DMS114 treated with DMSO at 0.1 percent for 48 hours (cell line): ENCODE measurements around the gene RTBDN.
"Not testable (repeated sequence)": the region's sequence is repeated elsewhere in the genome, so short reads cannot be mapped to it uniquely, and the experiment has no call there.

ENCODE experiments used
- DNase-seq: peaks from one replicate; lab custom pipeline; 2025; ENCODE audit not compliant: unreplicated experiment; lab: John Stamatoyannopoulos, UW

RTBDN gene

DNA sequence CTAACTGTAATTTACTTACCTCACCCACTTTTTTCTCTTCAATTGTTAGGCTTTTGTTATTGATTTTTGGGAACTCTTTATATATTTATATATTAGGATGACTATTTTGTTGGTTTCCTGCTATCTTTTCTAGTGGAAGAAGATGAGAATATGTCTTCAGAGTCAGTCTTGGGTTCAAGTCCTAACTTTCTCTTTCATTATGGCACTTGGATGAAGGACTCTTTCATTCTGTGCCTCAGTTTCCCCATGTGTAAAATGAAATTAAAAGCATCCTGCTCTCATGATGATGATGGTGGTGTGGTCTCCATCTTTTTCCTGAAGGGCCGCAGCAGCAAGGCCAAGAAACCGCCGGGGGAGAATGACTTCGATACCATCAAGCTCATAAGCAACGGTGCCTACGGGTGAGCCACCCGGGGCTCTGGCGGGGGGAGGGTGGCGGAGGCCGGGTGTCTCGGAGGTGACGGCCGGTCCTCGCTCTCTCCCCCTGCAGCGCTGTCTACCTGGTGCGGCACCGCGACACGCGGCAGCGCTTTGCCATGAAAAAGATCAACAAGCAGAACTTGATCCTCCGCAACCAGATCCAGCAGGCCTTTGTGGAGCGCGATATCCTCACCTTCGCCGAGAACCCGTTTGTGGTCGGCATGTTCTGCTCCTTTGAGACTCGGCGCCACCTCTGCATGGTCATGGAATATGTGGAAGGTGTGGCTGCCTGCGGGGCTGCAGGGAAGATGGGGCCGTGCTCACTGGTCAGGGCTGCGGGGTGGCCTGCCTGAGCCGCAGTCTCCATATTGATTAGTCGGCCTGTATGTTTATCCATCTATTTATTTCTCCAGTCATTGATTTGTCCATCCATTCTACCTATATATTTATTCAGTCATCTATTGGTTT is 23.9 kb upstream of the RTBDN start:
- DNase-seq: no peak

DNA sequence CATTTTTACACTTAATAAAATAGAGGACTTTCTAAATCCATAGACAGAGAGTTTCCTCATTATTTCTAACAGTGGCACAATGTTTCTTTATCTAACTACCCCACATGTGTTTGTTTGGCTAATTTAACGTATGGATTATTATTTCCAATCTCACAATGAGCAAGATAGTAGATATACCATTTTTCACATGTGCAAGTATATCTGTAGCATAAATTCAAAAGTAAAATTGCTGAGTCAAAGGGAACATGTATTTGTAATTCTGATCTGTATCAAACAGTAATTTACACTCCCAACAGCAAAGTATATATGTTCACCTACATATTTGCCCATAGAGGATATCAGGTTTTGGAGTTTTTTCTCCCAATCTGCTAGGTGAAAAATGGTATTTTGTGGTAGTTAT is 22.3 kb upstream of the RTBDN start:
- DNase-seq: no peak

DNA sequence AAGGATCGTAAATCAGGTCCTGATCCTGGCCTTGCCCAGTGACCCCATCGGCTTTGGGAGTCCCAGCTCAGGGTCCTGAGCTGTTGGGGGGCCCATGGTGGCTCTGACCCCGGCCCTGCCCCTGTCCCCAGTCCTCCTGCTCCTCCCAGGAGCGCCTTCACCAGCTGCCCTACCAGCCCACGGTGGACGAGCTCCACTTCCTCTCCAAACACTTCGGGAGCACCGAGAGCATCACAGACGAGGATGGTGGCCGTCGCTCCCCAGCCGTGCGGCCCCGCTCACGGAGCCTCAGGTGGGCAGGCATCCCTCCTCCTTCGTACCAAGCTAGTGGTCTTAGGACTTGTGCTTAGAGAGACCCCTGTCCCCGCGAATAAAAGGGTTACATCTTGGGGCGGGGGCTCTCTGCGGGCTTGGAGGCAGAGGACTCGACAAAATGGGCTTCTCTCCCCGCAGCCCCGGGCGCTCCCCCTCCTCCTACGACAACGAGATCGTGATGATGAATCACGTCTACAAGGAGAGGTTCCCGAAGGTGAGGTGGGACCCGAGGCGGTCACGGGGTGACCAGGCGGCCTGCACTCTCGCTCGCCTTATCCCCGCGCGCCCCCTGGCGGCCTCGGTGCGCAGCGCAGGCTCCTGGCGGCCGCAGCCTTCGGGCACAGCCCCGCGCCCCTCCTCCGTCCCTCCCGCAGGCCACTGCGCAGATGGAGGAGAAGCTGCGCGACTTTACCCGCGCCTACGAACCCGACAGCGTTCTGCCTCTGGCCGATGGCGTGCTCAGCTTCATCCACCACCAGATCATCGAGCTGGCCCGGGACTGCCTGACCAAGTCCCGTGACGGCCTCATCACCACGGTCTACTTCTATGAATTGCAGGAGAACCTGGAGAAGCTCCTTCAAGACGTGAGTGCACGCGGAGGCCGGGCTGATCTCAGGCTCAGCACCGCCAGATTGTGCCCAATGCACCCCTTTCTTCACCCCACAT is 13.1 kb upstream of the RTBDN start:
- no peak for DNase-seq

DNA sequence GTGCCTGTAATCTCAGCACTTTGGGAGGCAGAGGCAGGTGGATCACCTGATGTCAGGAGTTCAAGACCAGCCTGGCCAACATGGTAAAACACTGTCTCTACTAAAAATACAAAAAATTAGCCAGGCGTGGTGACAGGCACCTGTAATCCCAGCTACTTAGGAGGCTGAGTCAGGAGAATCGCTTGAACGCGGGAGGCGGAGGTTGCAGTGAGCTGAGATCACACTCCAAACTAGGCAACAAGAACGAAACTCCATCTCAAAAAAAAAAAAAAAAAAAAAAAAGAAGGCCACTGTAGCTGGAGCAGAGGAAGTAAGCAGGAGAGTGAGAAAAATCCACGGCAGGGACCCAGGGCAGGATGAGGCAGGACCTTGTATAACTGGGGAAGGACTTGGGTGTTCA is 12.2 kb upstream of the RTBDN start:
- not testable (repeated sequence) for DNase-seq

DNA sequence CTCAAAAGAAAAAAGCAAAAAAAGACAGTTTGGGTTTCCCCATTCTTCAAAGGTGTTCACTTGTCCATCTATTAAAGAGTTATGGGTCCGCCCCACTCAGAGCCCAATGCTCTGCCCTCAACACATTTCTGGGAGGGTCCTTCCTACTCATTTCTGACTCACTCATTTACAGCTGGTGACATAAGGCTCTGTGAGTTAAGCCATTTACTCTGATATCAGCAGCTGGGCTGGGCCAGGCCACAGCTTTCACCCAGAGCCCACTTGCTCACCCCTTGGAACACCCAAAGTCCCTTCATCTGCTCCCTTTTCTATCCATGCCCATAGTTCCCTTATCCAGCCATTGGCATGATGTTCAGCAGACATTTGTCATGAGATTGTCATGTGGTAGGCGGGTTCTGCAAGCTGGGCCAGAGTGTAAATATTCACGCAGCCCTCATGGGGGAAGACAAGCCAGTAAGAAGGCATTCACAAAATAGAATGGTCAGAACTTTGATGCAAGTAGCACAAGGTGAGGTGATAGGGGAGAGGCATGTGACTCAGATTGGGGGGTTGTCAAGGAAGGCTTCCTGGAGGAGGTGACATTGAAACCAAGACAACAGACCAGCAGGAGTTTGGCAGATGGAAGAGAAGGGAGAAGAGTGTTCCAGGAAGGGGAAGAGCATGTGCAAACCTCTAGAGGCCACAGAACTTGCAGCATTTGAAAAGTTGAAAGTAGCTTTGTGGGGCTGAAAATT is 9.8 kb upstream of the RTBDN start:
- DNase-seq: no peak

DNA sequence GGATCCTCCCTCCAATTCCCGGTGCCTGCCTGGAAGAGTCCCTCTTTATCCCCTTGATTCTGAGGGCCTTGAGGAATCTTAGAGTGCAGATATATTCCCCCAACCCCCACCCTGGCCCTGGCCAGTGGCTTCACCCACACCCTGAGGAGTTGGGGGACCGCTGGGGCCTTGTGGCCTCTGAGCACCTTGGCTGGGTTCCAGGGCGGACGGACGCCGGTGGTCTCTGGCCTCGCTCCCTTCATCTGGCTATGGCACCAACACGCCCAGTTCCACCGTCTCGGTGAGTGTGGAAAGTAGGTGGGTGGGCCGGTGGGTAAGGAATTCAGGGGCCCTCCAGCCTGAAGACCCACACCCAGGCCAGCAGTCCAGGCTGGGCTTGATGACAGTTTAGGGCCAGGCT is 8.9 kb upstream of the RTBDN start:
- DNase-seq: no peak

DNA sequence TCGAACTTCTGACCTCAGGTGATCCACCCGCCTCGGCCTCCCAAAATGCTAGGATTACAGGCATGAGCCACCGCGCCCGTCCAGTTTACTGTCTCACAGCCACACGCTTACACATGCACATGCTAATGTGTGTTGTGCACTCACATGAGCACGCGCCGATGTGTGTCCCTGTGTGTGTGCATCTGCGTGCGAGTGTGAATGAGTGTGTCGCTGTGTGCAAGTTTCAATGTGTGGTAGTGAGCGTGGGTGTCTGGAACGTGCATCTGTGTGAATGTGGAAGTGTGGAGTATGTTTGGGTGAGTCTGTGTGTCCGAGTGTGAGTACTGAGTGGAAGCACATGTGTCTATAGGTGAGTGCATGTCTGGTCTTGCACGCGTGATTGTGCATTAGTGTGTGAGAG is 8.1 kb upstream of the RTBDN start:
- DNase-seq: no peak

DNA sequence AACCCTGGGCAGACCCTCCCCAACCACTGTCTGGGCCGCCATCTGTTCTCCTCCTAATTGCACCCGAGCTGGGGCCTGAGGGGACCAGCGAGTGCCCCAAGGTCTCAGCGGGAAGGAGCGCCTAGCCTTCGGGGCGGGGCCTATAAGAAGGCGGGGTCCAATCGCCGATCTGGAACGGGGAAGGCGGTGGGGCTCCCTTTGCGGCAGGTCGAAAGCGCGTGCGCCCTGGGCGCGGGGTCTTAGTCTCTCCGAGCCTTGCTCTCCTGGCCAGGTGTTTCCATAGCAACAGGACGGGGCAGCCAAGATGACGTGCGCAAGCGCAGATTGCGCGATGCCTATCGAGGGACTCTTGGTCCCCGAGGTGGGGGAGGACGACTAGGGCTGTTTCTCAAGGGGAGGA is 6.7 kb upstream of the RTBDN start:
- DNase-seq: no peak

DNA sequence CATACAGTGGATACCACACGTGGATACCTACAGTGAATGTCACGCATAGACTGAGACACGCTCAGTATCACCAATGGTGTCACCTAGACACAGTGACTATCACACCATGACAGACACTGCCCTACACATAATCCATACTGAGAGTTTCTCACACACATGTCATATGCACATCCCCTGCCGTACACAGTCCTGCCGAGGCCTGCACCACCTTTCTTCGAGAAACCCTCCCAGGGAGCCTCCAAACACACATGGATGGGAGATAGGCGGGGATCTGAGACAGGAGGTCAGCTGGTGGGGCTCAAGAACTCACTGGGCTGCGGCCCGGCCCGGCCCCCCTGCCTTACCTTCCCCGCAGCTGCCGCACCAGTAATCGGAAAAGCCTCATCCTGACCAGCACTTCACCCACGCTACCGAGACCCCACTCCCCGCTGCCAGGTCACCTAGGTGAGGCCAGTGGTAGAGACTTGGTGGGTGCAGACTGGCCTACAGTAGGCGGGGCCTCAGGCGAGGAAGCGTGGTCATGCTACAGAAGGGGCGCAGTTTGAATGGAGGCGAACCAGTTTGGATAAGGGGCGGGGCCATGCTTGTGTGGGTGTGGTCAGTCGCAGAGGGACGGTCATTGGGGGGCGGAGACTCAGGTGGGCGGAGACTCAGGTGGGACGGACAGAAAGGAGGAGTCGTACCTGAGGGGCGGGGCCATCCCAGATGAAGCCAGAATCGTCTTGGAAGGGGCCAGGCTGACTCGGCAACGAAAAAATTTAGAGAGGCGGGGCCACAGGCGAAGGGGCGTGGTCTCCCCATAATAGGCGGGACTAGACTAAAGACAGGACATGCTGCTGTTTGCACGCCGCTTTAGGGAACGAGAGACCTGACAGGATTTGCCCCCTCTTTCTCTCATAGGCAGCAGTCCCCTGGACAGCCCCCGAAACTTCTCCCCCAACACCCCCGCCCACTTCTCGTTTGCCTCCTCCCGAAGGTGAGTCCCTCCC is 6.0 kb upstream of the RTBDN start:
- DNase-seq: no peak

DNA sequence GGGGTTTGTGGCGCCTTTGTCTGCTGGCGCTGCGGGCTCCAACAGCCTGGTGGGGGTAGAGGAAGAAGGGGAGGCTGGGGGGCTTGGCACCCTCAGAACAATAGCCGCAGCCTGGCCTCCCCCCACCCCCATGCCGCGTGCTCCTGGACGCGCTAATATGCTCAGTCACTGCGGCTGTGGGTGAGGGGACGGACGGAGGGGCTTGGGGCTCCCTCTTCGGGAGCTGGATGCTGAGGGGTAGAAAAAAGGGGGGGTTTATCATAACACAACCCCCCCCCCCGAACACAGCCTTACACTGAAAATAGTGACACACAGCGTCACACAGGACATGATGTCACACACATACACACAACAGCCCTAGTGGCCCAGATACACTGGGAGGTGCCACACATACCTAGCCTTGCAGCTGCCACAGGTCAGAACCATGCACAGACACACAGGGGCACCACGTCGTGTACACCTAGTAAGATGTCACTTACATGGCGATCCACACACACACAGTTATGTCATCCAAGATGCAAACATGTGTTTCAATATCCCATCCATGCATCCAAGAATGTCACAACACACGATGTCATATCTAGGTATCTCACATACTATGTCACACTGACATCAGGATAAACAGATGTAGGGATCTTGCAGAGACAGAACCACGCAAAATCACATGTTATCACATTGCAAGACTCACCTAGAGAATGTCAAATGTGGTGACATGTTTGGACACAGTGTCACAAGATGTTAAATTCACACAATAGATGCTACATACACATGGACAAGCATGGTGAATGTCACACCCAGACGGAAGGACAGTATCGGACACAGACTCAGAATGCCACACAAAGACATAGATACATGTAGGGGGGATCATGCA is 4.7 kb upstream of the RTBDN start:
- DNase-seq: no peak

DNA sequence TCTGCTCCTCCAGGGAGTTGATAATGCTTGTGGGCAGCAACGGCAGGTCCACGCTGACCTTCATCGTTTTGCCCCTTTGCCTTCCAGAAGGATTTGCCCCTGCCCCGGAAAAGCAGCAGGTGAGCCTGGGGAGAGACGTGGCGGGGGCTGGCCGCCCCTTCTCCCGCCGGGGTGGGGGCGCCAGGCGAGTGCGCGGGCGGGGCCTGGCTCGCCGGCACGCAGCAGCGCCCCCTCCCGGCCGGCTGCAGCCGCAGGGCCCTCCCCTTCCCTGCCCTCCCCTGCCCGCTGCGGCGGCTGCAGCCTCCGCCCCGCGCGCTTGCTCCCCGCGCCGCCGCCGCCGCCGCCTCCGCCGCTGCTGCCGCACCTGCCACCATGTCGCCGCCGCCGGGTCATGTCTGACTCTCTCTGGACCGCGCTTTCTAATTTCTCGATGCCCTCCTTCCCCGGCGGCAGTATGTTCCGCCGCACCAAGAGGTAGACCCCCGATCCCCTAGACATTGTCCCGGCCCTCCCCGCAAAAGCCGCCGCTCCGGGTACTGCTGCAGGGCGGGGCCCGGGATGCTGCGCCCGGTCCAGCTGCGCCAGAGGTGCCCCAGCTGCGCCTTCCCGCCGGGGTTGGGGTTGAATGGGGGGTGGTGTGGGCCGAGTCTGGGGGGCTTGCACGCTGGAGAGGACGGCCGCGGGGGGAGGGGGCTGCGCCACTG is 4.0 kb upstream of the RTBDN start, which contains the start of gene MAST1:
TSS of gene MAST1 (plus strand) at position 334 of the 704 bp plus-strand sequence. CDS start at position 392, 58 bp downstream.
- no peak for DNase-seq

DNA sequence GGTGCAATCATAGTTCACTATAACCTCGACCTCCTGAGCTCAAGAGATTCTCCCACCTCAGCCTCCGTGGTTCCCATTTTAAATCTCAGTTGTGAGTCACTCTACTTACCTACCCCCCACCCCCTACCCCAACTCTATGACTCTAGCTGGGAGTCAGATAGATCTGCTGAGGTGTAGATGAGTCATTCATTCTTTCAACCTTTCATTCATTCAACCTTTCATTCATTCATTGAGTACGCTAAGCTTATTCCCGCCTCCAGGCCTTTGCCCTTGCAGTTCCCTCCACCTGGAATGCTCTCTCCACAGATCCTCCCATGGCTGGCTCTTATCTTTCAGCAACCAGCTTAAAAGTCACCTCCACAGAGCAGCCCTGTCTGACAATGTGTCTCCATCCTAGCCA is 2.8 kb upstream of the RTBDN start:
- DNase-seq: no peak

DNA sequence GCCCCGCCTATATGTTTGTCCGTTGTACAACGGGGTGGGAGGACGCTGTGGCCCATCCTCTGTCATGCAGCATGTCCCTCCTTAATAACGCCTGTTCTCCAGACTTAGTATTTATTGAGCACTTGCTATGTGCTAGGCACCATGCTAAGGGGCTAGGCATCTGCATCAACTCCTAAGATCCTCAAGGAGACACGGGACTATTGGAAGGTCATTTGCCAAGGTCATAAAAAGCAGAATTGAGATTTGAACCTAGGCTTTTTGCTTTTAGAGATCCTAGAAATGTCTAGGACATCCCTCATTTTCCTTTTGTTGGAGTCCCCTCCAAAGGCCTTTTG is 2.1 kb upstream of the RTBDN start:
- DNase-seq: no peak

DNA sequence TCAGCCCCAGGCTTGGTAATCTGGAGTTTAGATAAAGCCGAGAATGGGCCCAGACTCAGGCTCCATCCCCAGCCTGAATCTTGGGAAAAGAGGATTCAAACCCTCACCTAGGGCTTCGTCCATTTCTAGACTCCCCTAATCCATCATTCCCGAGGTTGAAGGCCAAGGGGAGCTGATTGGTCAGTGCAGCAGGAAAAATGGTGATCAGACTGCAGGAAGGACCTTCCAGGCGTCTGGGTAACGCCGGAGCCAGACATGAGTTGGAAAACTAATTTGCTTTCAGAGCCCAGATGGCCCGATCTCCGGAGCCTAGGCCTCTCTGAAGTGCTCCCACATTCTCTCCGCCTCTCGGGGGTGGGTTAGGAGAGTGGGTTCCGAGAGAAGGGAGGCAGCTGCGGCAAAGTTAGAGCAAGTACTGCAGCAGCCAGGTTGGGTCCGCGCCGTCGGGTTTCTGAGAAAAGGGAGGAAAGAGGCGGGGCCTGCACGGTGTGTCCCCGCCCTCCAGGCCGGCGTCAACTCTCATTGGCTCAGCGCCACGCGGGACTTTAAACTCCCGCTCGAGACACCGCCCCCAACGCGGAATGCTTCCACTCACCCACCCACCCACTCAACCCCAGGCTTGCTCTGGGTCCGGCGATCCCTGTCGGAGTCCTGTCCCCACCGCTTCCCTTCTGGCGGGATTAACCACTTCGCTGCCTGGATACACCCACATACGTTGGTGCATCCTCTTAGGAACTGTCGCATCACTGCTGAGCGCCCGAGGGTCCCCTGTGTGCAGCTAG is 788 bp upstream of the RTBDN start:
- DNase-seq: peak; percentile 43

DNA sequence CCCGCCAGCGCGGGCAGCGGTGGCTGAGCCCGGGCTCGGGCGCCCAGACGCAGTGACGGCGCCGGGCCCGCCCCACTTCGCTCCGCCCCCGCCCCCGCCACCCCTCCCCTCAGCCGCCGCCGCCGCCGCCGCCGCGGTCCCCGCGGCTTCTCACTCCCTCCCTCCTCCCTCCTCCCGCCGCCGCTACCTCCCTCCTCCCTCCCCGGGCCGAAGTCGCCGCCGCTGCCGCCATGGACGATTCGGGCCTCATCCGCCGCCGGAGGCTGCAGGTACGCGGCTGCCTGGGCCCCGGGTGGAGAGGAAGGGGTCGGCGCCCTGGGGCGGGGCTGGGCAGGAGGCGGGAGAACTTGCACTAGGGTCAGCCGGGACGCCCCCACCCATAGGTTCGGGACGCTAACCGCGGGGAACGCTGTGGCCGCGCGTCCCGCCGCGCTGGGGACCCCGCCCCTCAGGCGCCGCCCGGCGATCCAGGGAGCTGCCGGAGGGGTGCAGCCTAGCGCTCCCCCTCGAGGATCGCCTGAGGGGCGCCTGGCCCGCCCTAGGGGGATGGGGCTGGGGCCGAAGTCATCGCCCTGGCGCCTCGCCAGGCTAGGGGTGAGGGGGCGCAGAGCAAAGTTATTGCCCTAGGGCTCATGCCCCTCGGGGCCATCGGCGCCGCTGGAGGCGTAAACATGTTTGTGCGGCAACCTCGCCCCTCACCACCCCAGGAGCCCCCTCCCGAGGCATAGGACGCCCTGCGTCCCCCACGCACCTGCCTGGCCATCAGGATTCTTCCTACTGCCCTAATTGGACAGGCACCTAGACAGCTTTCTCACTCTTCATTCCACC is 427 bp downstream of the RTBDN start:
- DNase-seq: no peak

DNA sequence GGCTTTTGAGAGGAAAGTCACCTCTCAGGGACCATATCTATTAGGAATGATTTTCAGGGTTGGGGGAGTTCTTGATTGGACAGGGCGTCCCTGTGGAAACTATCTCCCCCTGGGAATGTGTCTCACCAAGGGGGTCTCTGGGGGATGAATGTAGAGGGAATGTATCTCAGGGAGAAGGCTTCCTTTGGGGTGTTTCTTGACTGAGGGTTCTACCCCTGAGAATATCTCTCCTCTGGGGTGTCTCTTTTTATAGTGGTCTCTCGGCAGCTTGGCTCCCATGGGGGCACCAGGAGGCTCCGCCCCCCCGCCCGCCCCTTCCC is 1.0 kb downstream of the RTBDN start:
- no peak for DNase-seq

DNA sequence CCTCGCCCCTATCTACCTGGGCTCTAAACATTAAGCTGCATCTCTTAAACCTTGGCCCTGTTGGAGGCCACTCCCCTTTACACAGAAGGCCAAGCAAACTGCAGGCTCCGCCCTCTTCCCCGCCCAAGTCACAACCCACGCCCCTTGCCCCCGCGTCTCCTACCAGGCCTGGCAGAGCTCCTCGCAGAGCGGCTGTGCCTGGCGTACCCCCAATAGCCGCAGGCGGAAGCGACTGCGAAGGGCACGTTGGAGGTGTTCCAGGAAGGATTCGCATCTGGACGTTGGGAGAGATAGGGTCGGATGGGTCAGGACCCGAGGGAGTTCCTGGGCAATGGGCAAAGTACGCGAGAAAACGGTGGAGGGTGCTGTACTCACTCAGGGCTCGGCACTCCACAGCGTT is 5.9 kb downstream of the RTBDN start:
- DNase-seq: no peak
